Activated naive CD4-positive, alpha-beta T cell treated with anti-CD3 and anti-CD28 coated beads, Interleukin-2, amount 50 U/mL, for 72 hours (primary cell): ENCODE results near the gene OPA3. TPM values are rescaled to one million over a fixed set of nuclear protein-coding genes. Genes with fewer than 3 reads are reported as not detected.
A peak's percentile ranks its signal among the peaks of the same experiment; 100 is the strongest.

ENCODE experiments used
- ATAC-seq, 2 donors: fragments of 150-1000 bp; cut with Tn5 transposase; 2 replicates each; pipeline ENCODE4 v1.10.0; 2021; ENCODE audit warnings: mild to moderate bottlenecking in 2 of 2, moderate library complexity in 2 of 2
- DNase-seq, 2 donors: peaks; one replicate each; pipeline ENCODE4 v3.0.0; 2021 to 2022; ENCODE audit warnings: low spot score in 2 of 2
- H3K27ac Mint-ChIP-seq, 2 donors: one replicate each; pipeline ENCODE4 v1.8.0; 2022; ENCODE audit warnings: mild to moderate bottlenecking in 2 of 2, mixed read lengths in 2 of 2
- H3K36me3 Mint-ChIP-seq, 2 donors: one replicate each; pipeline ENCODE4 v1.8.0; 2022; ENCODE audit warnings: mixed read lengths in 2 of 2
- H3K9me3 Mint-ChIP-seq, 2 donors: one replicate each; pipeline ENCODE4 v1.8.0; 2022; ENCODE audit warnings: mixed read lengths in 2 of 2
- total RNA-seq, 2 donors: library from RNA; stranded (reverse); gene quantifications; one replicate each; pipeline ENCODE4 v1.2.3, GENCODE V29; 2022

Gene OPA3
- total RNA-seq, 2 donors from 2014 or later = 16.6 to 16.7 TPM

- DNase-seq = no peak
- Mint-ChIP-seq H3K27ac (peak overlapping the region; percentile 79 to 91), H3K9me3 (no peaks in the 10 kb centered on the region), H3K36me3 (peaks cover 8 to 20% of the 10 kb centered on the region in 2 donors)
- ATAC-seq = no peak
Observed at GRCh38 chr19:45505996-45506245, 78.7 kb downstream of the OPA3 start.

GRCh38 chr19:45505151-45505995 lies 79.2 kb downstream of the OPA3 start:
- no peaks in the 10 kb centered on the region for H3K9me3 Mint-ChIP-seq
- no peak for DNase-seq
- peaks cover 11 to 15% of the 10 kb centered on the region in 2 donors for H3K36me3 Mint-ChIP-seq
- H3K27ac Mint-ChIP-seq = peak overlapping the region; percentile 79 to 91
- ATAC-seq = no peak

- DNase-seq (no peak), ATAC-seq (no peak)
- no peaks in the 10 kb centered on the region for H3K9me3 Mint-ChIP-seq
- H3K36me3 Mint-ChIP-seq = peaks cover 3 to 11% of the 10 kb centered on the region in 2 donors
- H3K27ac Mint-ChIP-seq = peak overlapping the region in 1 of 2 donors; percentile 62
Observed at GRCh38 chr19:45503909-45504308, 80.7 kb downstream of the OPA3 start.

GRCh38 chr19:45502111-45502510 lies 82.5 kb downstream of the OPA3 start:
- peaks cover 0 to 8% of the 10 kb centered on the region in 2 donors for H3K36me3 Mint-ChIP-seq
- ATAC-seq = no peak
- no peak overlapping the region for H3K27ac Mint-ChIP-seq
- no peaks in the 10 kb centered on the region for H3K9me3 Mint-ChIP-seq
- DNase-seq = no peak

- no peak overlapping the region for H3K27ac Mint-ChIP-seq
- H3K9me3 Mint-ChIP-seq = no peaks in the 10 kb centered on the region
- ATAC-seq = no peak
- peaks cover 0 to 4% of the 10 kb centered on the region in 2 donors for H3K36me3 Mint-ChIP-seq
- no peak for DNase-seq
Observed at GRCh38 chr19:45501730-45502014, 82.9 kb downstream of the OPA3 start.

- no peak overlapping the region for H3K27ac Mint-ChIP-seq
- H3K36me3 Mint-ChIP-seq = peaks cover 0 to 4% of the 10 kb centered on the region in 2 donors
- ATAC-seq = no peak
- DNase-seq = no peak
- no peaks in the 10 kb centered on the region for H3K9me3 Mint-ChIP-seq
Observed at GRCh38 chr19:45500918-45501729, 83.5 kb downstream of the OPA3 start.

GRCh38 chr19:45499196-45500180 lies 85.1 kb downstream of the OPA3 start:
- ATAC-seq (peak; percentile 47 to 65), DNase-seq (peak in 1 of 2 donors; percentile 79)
- Mint-ChIP-seq H3K27ac (no peak overlapping the region), H3K9me3 (no peaks in the 10 kb centered on the region), H3K36me3 (peaks cover 0 to 4% of the 10 kb centered on the region in 2 donors)

GRCh38 chr19:45498411-45499195 lies 86.0 kb downstream of the OPA3 start, which contains the start of gene PPM1N:
Gene PPM1N (plus strand): TSS chr19:45498443. CDS start chr19:45498473, 30 bp downstream.
- ATAC-seq (peak; percentile 28 to 50), DNase-seq (peak in 1 of 2 donors; percentile 66)
- Mint-ChIP-seq H3K27ac (no peak within 1 kb of the TSS), H3K36me3 (peaks cover 0 to 4% of the 10 kb centered on the region in 2 donors), H3K9me3 (no peaks in the 10 kb centered on the region)

- Mint-ChIP-seq H3K36me3 (peaks cover 0 to 4% of the 10 kb centered on the region in 2 donors), H3K27ac (no peak overlapping the region), H3K9me3 (no peaks in the 10 kb centered on the region)
- no peak for ATAC-seq
- DNase-seq = no peak
Observed at GRCh38 chr19:45497791-45498190, 86.8 kb downstream of the OPA3 start.

GRCh38 chr19:45496349-45496953 lies 88.2 kb downstream of the OPA3 start:
- ATAC-seq (peak; percentile 1 to 28), DNase-seq (peak in 1 of 2 donors; percentile 65)
- Mint-ChIP-seq H3K9me3 (no peaks in the 10 kb centered on the region), H3K27ac (no peak overlapping the region), H3K36me3 (peaks cover 0 to 4% of the 10 kb centered on the region in 2 donors)

GRCh38 chr19:45495178-45495577 lies 89.4 kb downstream of the OPA3 start:
- Mint-ChIP-seq H3K9me3 (no peaks in the 10 kb centered on the region), H3K27ac (no peak overlapping the region), H3K36me3 (no peaks in the 10 kb centered on the region)
- DNase-seq = no peak
- ATAC-seq = no peak

- H3K27ac Mint-ChIP-seq = no peak overlapping the region
- H3K36me3 Mint-ChIP-seq = no peaks in the 10 kb centered on the region
- DNase-seq (no peak), ATAC-seq (no peak)
- H3K9me3 Mint-ChIP-seq = no peaks in the 10 kb centered on the region
Observed at GRCh38 chr19:45494261-45494916, 90.2 kb downstream of the OPA3 start.

GRCh38 chr19:45492627-45493470 lies 91.8 kb downstream of the OPA3 start:
- no peaks in the 10 kb centered on the region for H3K36me3 Mint-ChIP-seq
- ATAC-seq (peak in 1 of 2 donors; percentile 21), DNase-seq (no peak)
- no peaks in the 10 kb centered on the region for H3K9me3 Mint-ChIP-seq
- no peak overlapping the region for H3K27ac Mint-ChIP-seq

GRCh38 chr19:45492137-45492626 lies 92.4 kb downstream of the OPA3 start:
- ATAC-seq (no peak), DNase-seq (no peak)
- Mint-ChIP-seq H3K9me3 (no peaks in the 10 kb centered on the region), H3K36me3 (no peaks in the 10 kb centered on the region), H3K27ac (no peak overlapping the region)
